GM11168 (cell line): ENCODE data around the gene TSPAN11.

ENCODE experiments used
- in situ Hi-C: fragments of 300-500 bp; cut with MboI; formaldehyde crosslinking; loops from one replicate; pipeline ENCODE4 v1.12.0; 2022; ENCODE audit warnings: low sequenced_read_pairs; ENCODE audit not compliant: unreplicated experiment

TSPAN11 gene

DNA sequence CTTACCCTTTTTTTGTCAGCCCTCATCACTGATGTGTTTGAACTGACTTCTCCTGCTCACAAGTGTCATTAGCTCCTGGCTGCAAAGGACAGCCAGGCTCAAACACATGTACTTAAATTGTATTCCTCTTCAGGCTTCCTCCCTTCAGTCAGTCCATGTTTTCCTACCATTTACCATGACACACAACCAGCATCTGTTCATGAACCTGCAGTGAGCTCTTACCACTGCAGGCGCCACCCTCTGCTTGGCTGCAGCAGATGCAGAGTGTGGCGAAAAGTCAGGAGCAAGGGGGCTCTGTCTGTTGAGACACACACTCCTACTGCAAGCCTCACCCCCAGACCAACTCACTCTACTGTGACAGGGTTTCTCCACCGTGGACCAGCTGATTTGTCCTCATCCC, 70.2 kb downstream of the TSPAN11 start:
- in situ Hi-C loops: no loop called here

DNA sequence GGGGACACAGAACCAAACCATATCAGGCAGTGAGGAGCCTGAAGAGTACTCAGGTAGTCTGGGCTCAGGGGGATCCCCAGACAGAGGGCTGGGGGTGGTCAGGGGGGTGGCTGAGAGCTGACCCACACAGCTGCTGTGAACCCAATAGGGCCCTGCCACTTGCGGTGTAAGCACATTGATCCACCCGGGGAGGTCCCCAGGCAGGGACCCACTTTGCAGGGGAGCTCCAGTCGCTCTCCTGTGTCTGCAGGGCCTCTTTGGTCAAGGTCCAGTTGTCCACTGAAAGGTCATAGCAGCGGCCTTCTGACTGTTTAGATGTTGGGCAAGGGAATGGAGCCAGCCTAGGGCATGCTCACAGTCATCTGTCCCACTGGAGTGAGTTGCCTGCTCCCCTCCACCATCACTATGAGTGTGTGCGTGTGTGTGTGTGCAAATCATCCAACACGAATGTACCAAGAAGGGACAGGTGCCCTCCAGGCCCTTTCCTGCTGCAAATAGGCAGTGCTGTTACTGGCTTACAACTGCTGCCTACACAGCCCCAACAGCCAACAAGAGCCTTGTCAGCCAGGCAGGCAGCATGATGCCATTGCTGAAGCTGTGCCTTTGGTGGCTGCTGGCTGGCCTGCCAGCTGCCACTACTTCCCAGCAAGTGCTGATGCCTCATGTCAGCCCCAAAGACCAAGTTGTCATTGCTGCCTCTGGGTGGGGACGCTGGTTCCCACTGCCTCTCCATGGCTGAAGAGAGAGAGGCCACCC, 71.3 kb downstream of the TSPAN11 start:
- in situ Hi-C loops: no loop called here

DNA sequence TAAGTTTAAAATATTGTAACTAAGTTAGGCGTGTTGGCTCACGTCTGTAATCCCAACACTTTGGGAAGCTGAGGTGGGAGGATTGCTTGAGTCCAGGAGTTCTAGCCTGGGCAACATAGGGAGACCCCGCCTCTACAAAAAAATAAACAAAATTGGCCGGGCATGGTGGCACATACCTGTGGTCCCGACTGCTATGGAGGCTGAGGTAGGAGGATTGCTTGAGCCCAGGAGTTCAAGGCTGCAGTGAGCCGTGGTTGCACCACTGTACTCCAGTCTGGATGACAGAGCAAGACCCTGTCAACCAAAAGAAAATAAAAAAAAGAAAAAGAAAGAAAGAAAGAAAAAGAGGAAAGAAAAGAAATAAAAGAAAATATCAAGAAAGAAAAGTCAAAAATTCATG, 72.5 kb downstream of the TSPAN11 start:
- in situ Hi-C loops: no loop called here

DNA sequence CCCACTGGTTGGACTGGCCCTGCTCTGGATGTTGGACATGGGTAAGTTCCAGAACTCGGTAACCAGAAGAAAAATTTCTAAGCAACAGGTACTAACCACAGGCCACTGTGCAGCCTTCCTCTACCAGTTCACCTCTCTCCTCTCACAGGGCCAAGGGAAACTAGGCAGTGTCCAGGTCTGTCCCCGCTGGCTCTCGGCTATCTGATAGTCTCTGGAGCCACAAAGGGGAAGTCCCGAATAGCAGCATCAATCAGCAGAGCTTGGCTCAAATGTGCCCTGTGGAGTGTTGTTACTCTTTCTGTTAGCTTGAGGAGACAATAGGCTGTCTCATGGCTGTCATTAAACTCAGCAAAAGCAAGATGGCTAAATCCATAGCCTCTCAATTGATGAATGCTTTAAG, 73.2 kb downstream of the TSPAN11 start:
- in situ Hi-C loops: no loop called here

DNA sequence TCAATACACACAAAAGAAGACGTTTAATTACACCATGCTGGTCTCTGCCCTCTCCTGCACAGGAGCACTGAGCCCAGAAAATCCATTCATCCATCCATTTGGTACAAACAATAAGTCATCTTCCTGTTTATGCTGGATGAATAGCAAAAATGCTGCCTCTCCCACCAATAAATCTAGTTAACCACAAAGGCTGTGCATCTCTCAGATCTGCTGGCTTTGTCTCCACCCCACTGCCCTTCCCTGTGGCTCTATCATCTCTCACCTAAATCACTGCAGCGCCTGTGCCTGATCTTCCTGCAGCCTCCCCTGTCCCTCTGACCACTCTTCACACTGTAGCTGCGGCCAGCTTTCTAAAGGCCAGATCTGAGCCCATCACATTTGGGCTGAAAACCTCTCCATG, 74.2 kb downstream of the TSPAN11 start:
- in situ Hi-C loops: no loop called here

DNA sequence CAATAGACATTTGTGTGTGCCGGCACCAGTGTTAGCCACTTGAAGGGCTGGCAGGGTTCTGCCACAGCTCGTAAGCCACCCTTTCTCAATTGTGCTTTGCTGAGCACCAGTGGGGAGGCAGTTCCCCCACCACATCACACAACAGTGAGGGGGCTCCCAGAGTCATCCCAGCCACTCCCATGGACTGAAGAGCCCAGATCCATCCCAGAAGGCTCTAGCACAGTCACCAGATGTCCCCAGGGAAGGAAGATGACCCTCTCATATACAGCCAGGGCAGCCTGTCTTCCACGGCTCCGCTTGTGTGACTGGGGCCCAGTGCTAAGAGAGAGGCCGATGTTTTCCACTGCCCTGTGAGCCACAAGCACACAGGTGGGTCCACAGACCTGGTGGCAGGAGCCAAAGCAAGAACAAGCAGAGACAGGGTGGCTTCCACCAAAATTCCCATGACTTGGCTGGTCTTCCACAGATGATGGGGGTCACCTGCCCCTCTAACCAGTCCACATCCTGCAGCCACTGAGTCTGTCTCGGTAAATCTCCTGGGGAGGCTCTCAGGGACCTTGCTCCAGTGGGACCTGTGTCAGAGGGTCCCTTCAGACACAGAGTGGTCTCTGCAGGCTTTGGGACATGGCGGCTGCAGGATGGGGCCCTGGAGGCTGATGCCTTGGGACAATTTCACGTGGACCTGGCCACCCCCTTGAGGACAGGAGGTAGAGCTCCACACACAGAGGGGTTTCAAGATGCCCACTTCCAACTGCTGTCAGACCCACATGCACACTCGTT, 75.2 kb downstream of the TSPAN11 start:
- in situ Hi-C loops: no loop called here

DNA sequence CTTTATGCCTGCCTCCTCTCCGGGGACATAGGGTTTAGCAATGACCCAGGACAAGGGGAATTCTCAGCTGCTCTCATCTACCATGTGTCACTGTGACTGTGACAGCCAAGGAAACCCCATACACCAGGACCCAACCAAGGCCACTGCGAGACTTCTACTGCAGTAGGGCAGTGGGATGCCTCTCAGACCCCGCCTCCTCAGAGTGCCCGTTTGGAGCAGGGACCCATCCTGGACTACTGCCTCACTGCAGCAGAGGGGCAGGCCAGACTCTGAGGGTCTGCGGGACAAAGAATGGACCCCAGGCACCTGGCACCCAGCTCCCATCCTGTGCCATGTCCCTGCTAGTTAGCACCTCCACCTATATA, 75.8 kb downstream of the TSPAN11 start:
- in situ Hi-C loops: no loop called here

DNA sequence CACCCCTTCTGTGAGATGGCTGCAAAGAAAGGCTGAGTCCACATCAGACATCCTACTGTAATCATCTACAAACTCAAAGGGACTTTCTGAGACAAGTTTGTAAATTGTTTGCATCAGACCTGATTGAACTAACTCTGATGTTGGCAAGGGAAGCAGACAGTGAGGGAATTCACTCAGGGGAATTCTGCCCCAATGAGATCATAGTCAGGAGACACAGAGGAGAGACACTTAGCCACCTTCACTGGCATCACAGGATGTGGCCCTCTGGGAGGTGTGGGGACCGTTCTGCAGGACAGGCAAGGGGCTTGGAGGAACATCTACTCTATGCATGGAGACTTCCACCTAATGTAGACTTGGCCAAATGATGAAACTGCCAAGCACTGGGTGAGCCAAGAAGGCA, 76.5 kb downstream of the TSPAN11 start:
- in situ Hi-C loops: no loop called here

DNA sequence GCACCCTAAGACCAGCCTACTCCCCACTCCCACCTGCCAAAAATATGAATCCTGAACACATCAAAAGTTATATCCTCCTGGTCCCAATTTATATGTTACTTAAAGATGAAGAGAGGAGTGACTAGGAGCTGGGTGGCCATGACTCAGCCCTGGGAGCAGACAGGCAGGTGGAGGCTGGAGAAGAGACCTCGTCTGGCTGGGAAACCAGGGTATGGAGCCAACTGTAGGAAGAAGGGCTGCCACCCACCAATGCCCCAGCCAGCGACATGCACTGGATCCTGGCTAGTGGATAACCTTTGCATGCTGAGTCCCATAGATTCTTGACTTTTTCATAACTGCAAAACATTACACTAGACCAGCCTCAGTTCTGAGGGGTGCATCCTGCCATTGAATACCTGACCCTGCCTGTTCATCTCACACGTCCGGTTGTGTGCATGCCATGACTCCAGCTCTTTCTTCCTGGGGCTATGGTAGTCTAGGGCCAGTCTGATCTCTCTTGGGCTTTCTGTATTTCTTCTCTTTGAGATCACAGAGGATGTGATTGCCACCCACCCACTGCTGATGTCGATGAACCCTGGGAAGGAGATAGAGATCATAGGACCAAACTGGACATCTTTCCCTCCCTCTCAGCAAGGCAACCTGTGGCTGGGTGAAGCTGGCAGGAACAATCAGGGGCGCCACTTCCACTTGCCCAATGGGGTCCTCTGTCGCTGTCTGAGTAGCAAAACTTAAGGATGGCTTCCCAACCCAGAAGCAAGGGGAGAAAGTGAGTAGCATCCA, 77.5 kb downstream of the TSPAN11 start:
- in situ Hi-C loops: no loop called here

DNA sequence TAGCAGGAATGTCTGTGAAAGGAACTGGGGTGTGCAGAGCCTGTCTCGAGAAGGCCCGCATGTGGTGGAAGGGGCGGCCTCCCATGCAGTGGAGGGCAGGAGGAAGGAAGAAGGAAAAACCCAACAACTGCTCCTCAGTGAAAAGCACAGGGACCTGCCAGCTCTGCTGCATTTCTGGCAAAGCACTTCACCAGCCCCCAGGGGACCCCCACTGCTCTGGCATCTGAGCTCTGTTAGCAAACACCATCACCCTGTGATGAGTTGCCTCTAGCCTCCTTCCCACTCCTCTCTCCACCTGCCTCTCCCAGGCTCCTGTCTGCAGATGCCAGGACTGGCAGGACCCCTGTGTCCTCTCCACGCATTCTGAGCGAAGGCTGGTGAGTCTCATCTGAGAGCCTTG, 78.1 kb downstream of the TSPAN11 start:
- in situ Hi-C loops: no loop called here

DNA sequence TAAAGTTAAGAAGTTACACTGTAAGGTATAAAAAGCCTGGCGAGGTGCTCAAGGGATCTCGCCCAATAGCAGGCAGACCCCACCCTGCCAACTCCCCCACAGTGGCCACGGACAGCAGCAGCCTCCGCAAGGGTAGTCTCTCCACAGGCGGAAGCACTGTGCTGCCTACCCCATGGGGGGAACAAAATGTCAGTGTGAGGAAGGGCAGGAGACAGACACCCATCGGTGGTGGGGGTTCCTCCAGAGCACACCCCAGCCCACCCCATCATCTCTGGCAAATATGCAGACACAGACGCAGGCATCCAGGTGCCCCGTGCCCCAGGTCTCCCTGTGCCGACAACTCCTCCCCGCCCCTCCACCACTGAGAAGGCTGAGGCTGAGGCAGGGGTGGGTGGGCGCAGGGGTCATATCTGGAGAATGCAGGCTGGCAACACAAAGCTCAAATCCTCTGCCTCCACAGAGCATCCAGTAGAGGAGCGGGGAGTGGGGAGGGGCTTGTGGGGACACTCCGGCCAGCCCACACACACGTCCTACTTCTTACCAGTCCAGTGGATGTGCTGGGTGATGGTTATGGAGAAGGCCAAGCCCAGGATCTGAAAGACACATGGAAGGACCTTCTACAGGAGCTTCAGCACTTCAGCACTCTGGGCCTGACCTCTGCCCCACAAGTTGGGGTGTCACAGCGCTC, 78.9 kb downstream of the TSPAN11 start:
- in situ Hi-C loops: no loop called here

DNA sequence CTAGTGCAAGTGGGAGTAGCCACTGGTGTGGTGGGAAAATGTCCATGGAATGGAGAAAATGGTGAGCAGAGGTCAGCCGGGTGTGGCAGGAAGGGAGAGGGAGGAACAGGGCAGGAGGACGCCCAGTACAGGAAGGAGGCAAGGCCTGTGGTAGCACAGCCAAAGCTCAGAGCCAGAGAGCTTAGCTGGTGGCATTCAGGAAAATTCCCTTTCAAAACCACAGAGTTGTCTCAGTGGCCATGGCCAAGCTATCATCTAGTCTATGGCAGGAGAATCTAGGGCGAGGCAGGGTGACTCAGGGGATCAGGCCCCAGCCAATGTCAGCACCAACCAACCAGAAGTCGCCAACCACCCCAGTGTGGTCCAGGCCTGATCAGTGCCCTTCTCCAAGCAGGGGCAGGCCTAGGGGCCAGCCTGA, 79.4 kb downstream of the TSPAN11 start:
- in situ Hi-C loops: no loop called here

DNA sequence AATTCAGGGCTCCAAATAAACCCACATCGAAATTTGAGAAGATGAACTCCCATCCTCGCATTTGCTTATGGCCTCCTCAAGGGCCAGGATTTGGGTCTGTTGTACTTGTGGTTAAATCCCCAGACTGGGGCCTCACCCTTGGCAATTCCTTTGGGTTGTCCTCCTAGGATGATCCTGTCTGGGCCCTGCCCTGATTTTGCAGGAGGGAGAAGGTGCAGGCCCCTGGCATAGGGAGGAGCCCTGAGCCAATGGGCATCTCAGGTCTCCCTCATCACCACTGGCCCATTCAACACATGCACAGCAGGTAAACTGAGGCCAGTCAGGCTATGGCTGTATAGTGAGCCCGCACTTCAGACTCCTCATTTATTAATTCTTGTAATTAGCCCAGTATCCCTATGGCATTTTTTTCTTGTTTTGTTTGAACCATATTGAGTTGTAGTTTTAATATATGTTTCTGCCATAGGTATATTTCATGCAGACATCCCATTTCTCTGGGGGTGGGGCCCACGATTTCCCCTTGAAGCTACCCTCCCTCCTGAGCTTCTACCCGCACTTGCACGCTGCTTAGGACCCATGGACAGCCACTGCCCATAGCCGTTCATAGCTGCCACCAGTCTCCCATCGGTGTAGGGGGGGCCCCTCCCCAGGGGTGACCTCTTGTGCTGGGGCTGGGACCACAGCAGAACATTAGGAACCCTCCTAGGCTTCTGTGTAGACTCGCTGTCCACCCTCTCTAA, 80.0 kb downstream of the TSPAN11 start:
- in situ Hi-C loops: no loop called here

DNA sequence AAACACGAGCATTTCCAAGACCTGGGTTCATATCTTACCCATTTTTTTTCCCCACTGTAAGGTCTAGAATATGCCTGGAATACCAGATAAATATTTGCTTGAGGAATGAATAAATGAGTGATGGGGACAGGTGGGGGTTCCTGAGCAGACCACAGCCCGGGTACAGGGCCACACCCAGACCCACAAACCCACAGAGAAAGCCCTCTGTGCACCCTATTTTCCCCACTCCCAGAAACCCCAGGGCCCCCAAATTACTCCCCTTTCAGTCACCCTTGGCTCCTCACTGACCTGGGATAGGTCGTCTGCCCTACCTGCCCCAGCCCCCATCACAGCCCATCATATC, 80.6 kb downstream of the TSPAN11 start:
- in situ Hi-C loops: no loop called here

DNA sequence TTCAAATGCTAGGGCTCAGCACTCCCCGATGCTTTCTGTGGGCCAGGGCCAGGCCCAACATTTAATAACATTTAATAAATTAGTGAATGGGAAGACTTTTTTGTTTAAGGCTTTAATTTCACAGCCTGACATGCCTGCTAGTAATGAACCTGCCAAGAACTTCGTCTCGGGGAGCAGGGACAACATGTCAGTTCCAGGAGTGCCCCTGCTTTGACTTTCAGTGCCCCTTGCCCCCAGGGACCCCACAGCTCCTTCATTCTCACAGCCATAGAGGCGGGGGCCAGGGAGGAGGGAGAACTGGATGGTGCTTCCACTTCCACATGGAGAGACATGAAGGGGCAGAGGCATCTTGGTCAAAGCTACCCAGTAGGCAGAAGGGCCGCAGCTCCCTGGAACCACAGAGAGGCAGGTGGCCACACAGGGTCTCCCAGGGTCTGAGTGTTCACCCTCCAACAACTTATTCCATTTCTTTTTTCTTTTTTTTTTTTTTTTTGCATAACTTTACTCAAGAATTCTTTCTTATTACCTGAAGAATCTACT, 81.2 kb downstream of the TSPAN11 start:
- in situ Hi-C loops: no loop called here

DNA sequence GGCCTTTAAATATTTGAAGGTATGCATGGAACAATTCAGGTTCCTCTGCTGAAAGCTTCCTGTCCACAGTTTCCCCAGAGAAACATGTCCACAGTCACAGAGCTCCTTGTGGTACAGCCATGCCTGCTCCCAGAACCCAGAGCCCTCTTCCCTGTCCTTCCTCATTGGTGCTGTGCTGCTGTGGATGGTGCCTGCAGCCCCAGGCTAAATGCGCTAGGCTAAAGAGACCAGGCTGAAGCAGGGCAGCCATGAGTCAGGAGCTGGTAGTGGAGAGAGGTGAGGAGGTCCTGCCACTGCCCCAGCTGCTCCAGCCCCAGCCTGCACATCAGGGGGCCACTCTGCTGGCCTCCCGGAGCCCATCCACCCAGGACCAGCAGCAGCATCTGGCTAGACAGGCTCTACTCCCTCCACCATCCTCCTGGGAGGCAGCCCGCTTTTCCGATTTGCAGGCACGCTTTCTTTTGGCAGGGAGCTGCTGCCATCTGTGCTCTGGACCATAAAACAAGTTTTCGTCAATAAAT, 81.8 kb downstream of the TSPAN11 start:
- in situ Hi-C loops: no loop called here

DNA sequence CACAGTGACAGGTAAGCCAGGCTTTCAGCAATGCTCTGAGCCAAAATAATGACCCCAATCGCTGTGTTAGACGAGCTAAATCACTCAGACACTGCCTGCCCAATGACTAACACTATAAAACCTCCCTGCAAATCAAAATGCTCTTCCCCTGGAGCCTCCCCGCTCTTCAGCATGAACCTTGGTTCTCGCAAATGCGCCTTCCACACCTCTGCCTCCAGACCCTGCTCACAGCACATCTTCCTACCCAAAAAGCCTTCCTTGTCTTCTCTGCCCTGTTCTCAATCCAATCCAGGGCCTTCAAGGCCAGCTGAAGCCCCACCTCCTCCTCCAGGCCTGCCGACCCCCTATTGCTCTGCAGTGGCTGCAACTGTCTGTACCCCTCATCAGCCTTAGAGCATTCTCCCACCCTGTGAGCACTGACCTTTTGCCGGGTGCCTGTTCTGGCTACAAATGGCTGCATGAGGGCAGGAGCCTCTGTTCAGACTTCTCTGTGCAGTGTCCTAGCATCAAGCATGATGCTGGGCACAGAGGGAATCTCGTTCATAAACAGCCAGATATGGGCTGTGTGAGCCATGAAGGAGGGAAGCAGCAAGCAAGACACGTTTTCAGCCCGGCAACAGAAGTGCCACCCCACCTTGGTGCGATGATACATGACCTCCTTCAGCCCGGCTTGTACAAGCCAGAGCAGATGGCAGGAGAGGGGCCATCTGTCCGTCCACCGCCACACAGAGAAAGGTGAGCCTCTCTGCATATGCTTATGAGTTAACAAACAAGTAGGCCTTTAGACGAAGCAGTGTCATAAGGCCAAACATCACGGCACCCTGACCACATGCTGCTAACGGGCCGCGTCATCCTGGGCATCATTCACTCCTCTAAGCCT, 82.7 kb downstream of the TSPAN11 start:
- in situ Hi-C loops: no loop called here

DNA sequence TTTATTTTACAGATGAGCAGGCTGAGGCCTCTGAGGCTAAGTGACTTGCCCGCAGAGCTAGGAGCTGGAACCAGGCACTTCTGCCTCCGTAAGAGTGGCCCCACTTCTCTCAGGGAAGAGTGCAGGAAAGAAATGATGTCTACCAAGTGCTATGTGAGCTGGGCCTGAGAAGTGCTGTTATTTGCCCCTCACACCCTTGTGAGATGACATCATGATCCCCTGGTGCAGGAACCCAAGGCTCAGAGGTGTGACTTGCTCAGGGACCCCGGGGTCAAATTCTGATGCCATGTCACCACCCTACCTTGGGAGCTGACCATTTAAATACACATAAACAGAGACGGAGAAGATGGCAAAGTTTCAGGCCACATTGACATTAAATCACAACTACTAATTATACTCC, 83.4 kb downstream of the TSPAN11 start:
- in situ Hi-C loops: no loop called here

DNA sequence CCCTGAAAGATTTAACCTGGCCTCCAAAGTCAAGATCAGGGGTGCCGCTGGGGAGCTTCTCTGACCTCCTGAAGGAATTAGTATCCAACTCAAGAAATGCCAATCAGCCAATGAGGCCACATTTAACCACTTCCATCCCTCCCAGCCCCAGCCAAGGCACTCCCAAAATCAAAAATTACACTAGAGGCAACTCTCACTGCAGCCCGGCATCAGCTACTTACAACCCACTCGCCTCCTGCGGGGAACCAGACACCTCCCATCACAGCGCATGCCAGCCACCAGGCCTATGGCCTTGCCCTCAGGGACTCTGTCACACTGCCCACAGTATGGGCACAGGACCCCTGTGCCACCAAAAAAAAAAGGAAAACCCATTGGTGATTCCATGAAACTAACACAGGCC, 84.8 kb downstream of the TSPAN11 start:
- in situ Hi-C loops: no loop called here
